Parathyroid adenoma (tissue), 2 donors: Measurements from ENCODE around the gene ADGRA3.

Experiments used
- H2AFZ ChIP-seq: fragments of 300-600 bp; sonication (generic); one replicate; pipeline ENCODE4 v1.7.0; 2017; ENCODE audit warnings: antibody characterized with exemption, mild to moderate bottlenecking
- H3K27ac ChIP-seq: fragments of 300-600 bp; sonication (generic); one replicate; pipeline ENCODE4 v1.7.0; 2017
- H3K27me3 ChIP-seq: fragments of 300-600 bp; sonication (generic); one replicate; pipeline ENCODE4 v1.7.0; 2017; ENCODE audit warnings: low read length; ENCODE audit not compliant: control insufficient read depth, insufficient read depth
- H3K36me3 ChIP-seq: fragments of 300-600 bp; sonication (generic); one replicate; pipeline ENCODE4 v1.7.0; 2017; ENCODE audit warnings: low read length; ENCODE audit not compliant: control insufficient read depth, insufficient read depth
- H3K4me1 ChIP-seq: fragments of 300-600 bp; sonication (generic); one replicate; pipeline ENCODE4 v1.7.0; 2017; ENCODE audit warnings: control low read depth
- H3K4me2 ChIP-seq: fragments of 300-600 bp; sonication (generic); one replicate; pipeline ENCODE4 v1.7.0; 2017; ENCODE audit warnings: low read length
- H3K4me3 ChIP-seq: fragments of 300-600 bp; sonication (generic); one replicate; pipeline ENCODE4 v1.7.0; 2017; ENCODE audit warnings: low read depth, low read length
- H3K79me2 ChIP-seq: fragments of 300-600 bp; sonication (generic); one replicate; pipeline ENCODE4 v1.7.0; 2017; ENCODE audit warnings: control low read depth
- H3K9ac ChIP-seq: fragments of 300-600 bp; sonication (generic); one replicate; pipeline ENCODE4 v1.7.0; 2017; ENCODE audit warnings: mild to moderate bottlenecking
- H3K9me3 ChIP-seq: fragments of 300-600 bp; sonication (generic); one replicate; pipeline ENCODE4 v1.7.0; 2017; ENCODE audit warnings: low read length; ENCODE audit not compliant: control insufficient read depth
- TF ChIP-seq, protein P1 (sequence below): fragments of 300-600 bp; sonication (generic); IDR thresholded peaks from one replicate; pipeline ENCODE4 v1.7.0; 2017; ENCODE audit warnings: antibody characterized with exemption, mild to moderate bottlenecking
- donor health status: primary hyperparathyroidism.

The ADGRA3 gene

DNA sequence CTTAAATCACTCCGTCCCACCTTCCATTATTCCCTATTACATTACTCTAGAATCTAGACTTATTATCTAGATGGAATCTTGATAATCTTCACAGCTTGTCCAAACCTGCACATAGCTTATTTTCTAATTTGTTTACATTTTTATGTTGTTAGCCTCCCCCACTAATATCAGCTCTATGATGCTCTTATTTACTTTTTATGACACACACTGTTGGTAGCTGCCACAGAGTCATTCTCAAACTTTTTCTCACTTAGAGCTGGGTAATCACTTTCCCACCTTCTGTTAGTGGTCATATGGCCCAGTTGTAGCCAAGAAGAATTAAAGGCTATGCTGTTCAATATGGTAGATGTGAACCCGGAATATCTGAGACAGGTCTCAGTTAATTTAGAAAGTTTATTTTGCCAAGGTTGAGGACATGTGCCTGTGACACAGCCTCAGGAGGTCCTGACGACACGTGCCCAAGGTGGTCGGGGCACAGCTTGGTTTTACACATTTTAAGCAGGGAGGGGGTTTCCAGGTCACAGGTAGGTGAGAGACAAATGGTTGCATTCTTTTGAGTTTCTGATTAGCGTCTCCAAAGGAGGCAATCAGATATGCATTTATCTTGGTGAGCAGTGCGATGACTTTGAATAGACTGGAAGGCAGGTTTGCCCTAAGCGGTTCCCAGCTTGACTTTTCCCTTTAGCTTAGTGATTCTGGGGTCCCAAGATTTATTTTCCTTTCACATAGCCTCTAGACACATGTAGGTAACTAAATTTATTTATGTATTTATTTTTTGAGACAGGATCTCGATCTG, 7.0 kb upstream of the ADGRA3 start:
- no peaks in the 10 kb centered on the region for H3K9me3 ChIP-seq
- H3K27me3 ChIP-seq, result no peaks in the 10 kb centered on the region
- H3K36me3 ChIP-seq, result no peaks in the 10 kb centered on the region
- H3K9ac ChIP-seq, result no peak overlapping the region
- no peak overlapping the region for H3K4me2 ChIP-seq
- no peaks in the 10 kb centered on the region for H3K4me1 ChIP-seq
- no peak overlapping the region for H3K27ac ChIP-seq
- no peaks in the 10 kb centered on the region for H3K79me2 ChIP-seq
- no peak overlapping the region for H2AFZ ChIP-seq
- no peak overlapping the region for H3K4me3 ChIP-seq
- TF ChIP-seq, protein P1, sequence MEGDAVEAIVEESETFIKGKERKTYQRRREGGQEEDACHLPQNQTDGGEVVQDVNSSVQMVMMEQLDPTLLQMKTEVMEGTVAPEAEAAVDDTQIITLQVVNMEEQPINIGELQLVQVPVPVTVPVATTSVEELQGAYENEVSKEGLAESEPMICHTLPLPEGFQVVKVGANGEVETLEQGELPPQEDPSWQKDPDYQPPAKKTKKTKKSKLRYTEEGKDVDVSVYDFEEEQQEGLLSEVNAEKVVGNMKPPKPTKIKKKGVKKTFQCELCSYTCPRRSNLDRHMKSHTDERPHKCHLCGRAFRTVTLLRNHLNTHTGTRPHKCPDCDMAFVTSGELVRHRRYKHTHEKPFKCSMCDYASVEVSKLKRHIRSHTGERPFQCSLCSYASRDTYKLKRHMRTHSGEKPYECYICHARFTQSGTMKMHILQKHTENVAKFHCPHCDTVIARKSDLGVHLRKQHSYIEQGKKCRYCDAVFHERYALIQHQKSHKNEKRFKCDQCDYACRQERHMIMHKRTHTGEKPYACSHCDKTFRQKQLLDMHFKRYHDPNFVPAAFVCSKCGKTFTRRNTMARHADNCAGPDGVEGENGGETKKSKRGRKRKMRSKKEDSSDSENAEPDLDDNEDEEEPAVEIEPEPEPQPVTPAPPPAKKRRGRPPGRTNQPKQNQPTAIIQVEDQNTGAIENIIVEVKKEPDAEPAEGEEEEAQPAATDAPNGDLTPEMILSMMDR, result no peak

DNA sequence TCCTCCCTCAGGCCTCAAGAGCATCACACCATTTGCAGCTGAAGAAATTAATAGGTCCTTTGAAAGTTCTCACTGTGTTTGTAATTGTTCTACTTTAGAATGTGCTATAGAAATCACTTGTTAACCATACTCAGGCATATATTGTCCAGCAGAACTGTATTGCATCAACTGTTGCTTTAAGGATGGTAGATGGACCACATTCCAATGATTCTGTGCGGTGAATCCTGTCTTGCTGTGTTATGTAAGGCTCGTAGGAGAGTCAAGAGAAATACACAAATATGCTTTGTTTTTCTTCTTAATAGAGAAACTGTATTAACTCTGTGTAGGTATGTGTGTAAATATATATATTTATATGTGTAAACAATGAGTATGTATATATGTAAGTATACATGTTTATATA, 6.3 kb upstream of the ADGRA3 start:
- no peak overlapping the region for H3K27ac ChIP-seq
- no peaks in the 10 kb centered on the region for H3K9me3 ChIP-seq
- H3K9ac ChIP-seq, result no peak overlapping the region
- H3K4me3 ChIP-seq, result no peak overlapping the region
- no peaks in the 10 kb centered on the region for H3K27me3 ChIP-seq
- no peak overlapping the region for H2AFZ ChIP-seq
- no peaks in the 10 kb centered on the region for H3K4me1 ChIP-seq
- no peaks in the 10 kb centered on the region for H3K79me2 ChIP-seq
- TF ChIP-seq, protein P1, result no peak
- no peaks in the 10 kb centered on the region for H3K36me3 ChIP-seq
- no peak overlapping the region for H3K4me2 ChIP-seq

DNA sequence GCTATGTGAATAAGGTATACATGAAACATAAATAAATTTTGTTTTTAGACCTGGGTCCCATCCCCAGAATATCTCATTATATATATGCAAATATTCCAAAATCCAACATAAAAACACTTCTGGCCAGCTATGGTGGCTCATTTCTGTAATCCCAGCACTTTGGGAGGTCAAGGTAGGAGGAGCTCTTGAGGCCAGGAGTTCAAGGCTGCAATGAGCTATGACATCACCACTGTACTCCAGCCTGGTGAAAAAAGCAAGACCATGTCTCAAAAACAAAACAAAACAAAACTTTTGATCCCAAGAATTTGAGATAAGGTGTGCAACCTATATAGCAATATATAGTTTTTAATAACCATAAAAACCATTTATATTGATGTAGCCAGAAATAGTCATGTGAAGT, 5.4 kb upstream of the ADGRA3 start:
- H2AFZ ChIP-seq, result no peak overlapping the region
- no peak overlapping the region for H3K4me3 ChIP-seq
- H3K9ac ChIP-seq, result no peak overlapping the region
- H3K9me3 ChIP-seq, result no peaks in the 10 kb centered on the region
- no peak overlapping the region for H3K4me2 ChIP-seq
- no peaks in the 10 kb centered on the region for H3K4me1 ChIP-seq
- H3K27me3 ChIP-seq, result no peaks in the 10 kb centered on the region
- H3K36me3 ChIP-seq, result no peaks in the 10 kb centered on the region
- no peak overlapping the region for H3K27ac ChIP-seq
- no peaks in the 10 kb centered on the region for H3K79me2 ChIP-seq
- TF ChIP-seq, protein P1, result no peak

DNA sequence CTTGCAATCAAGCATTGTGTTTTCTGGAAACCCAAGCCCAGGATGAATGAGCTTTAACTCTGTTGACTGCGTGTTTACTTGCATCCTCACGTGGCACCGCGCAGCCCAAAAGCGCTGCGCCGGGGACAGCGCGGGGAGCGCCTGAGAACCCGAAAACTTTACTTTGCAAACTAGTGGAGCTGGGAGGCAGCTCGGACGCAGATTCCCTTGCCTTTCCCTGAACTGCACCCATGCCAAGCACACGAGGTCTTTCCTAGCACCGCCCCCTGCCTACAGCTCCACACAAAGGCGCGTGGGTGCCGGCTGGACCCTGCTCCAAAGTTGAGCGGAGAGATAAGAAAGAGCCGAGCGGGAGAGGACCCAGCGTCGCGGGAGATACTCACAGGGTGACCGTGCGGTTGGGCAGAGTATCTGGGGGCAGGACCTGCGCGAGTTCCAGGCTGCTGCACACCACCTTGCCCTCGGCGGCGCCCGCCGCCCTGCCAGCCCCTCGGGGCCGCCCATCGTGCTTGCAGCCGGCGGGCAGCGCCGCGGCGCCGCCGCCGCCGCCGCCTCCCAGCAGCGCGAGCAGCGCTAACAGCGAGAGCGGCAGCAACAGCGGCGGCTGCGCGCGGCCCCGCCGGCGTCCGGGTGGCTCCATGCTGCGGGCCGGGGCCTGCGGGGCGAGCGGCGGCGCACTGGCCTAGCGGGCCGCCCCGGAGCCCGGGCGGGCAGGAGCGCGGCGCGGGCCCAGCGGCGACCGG, 550 bp downstream of the ADGRA3 start:
- Histone ChIP-seq H3K4me1 (no peaks in the 10 kb centered on the region), H3K4me2 (peak overlapping the region; percentile 92), H2AFZ (peak overlapping the region; percentile 73), H3K36me3 (no peaks in the 10 kb centered on the region), H3K27ac (peak overlapping the region; percentile 51), H3K27me3 (no peaks in the 10 kb centered on the region), H3K79me2 (peaks cover 9% of the 10 kb centered on the region), H3K9me3 (no peaks in the 10 kb centered on the region), H3K4me3 (peak overlapping the region; percentile 71), H3K9ac (no peak overlapping the region)
- TF ChIP-seq, protein P1, result no peak
